Adrenal gland (tissue), 12 donors: Measurements from ENCODE around the gene LRRC14B. TPM values are rescaled to one million over a fixed set of nuclear protein-coding genes. Genes with fewer than 3 reads are reported as not detected.
A peak's percentile ranks its signal among the peaks of the same experiment; 100 is the strongest.
"Not testable (repeated sequence)": the region's sequence is repeated elsewhere in the genome, so short reads cannot be mapped to it uniquely, and the experiment has no call there.

ENCODE experiments used
- DNase-seq, 7 donors: peaks; one replicate each; pipeline ENCODE4 v3.0.0-alpha.2; 2019 to 2020
- H3K27ac ChIP-seq, 5 donors: fragments of 200-600 bp; sonication (generic) in 4 of 5; 1 replicate in 3 of 5; 2 replicates in 2 of 5; pipeline versions ENCODE4 v1.5.1 to v1.8.0; 2016 to 2020; ENCODE audit warnings: mild to moderate bottlenecking in 1 of 5
- H3K27me3 ChIP-seq: fragments of 200-600 bp; 2 replicates; pipeline ENCODE4 v1.8.0; 2021
- H3K36me3 ChIP-seq, 2 donors: fragments of 200-600 bp; replicated peaks in 1 of 2; 1 replicate in 1 of 2; 2 replicates in 1 of 2; pipeline versions ENCODE4 v1.5.1 to v1.8.0; 2018 to 2022
- H3K4me1 ChIP-seq, 2 donors: fragments of 200-600 bp; replicated peaks in 1 of 2; 1 replicate in 1 of 2; 2 replicates in 1 of 2; pipeline versions ENCODE4 v1.5.1 to v1.8.0; 2018 to 2021
- H3K4me3 ChIP-seq, 4 donors: fragments of 200-600 bp; sonication (generic) in 3 of 4; one replicate each; pipeline ENCODE4 v1.5.1; 2016 to 2018
- H3K9me3 ChIP-seq, 3 donors: fragments of 200-600 bp; sonication (generic) in 1 of 3; replicated peaks in 1 of 3; 1 replicate in 2 of 3; 2 replicates in 1 of 3; pipeline versions ENCODE4 v1.5.1 to v1.8.0; 2016 to 2021
- CTCF ChIP-seq, 6 experiments: fragments of 450-650 bp in 4 of 6; fragments of 200-600 bp in 2 of 6; sonication (generic) in 1 of 6; IDR thresholded peaks; 1 replicate in 5 of 6; 2 replicates in 1 of 6; pipeline versions ENCODE4 v1.5.1 to v1.8.0; 2016 to 2021; ENCODE audit warnings: antibody characterized with exemption in 6 of 6, mild to moderate bottlenecking in 2 of 6, moderate library complexity in 1 of 6
- POLR2A ChIP-seq, 2 donors: fragments of 450-650 bp; IDR thresholded peaks; one replicate each; pipeline ENCODE4 v1.6.1; 2017; ENCODE audit warnings: antibody characterized with exemption in 2 of 2, mild to moderate bottlenecking in 2 of 2, moderate library complexity in 1 of 2
- WGBS, 4 donors: extraction: QIAGEN DNeasy Blood & Tissue Kit in 2 of 4; methylation state at CpG; one replicate each; pipeline versions ENCODE4 v1.1.5 to v1.1.7; 2013 to 2017; 5-methylcytosine and 5-hydroxymethylcytosine counted together
- intact Hi-C, 2 donors: fragments of 100-400 bp; cut with DNase I; formaldehyde crosslinking; loops; one replicate each; pipeline versions ENCODE4 v1.14.1 to v1.15.0; 2022 to 2023
- polyA plus RNA-seq, 3 donors: library from polyadenylated mRNA; stranded (reverse); fragments of 200-250 nt in 2 of 3; fragments of 350-450 nt in 1 of 3; fragmentation: Illumina TruSeq in 1 of 3; extraction: RNeasy Lipid Tissue Mini Kit (QIAGEN cat#74804) in 1 of 3; gene quantifications; one replicate each; pipeline ENCODE4 v1.2.3, GENCODE V29; 2013 to 2014
- total RNA-seq, 9 donors: library from RNA; depleted of rRNA in 4 of 9; stranded (reverse); fragments of >200 nt in 4 of 9; fragments of 120-200 nt in 1 of 9; fragmentation: NEBNext Ultra II Directional in 1 of 9; extraction: Animal tissue kit (Norgen Biotek cat#: 25700) in 1 of 9; gene quantifications; one replicate each; pipeline versions ENCODE4 v1.1.0 to v1.2.4, GENCODE V29; 2013 to 2023
- donor health status: healthy with polysubstance abuse.
- donor health status: Bipolar disorder and iron deficiency.
- donor health status: DM: yes; HTN: yes; CAD: no.
- donor health status: DM: no; HTN: no; CAD: no.
- donor health status: DM: no; HTN: no; CAD: no.
- donor health status: DM: yes; HTN: yes; CAD: no.

The LRRC14B gene
- total and polyA plus RNA-seq, 12 donors = 0.11 TPM; not detected in 11

GRCh38 chr5:163841-164240 lies 27.5 kb upstream of the LRRC14B start:
- DNase-seq = peak in 1 of 7 donors; percentile 1
- Histone ChIP-seq H3K27ac (no peak overlapping the region), H3K9me3 (no peaks in the 10 kb centered on the region), H3K4me3 (no peak overlapping the region), H3K27me3 (no peaks in the 10 kb centered on the region), H3K4me1 (no peaks in the 10 kb centered on the region), H3K36me3 (no peaks in the 10 kb centered on the region)
- intact Hi-C loops = no loop called here
- 85 to 98% (median 91%) methylated on average over 5 to 13 of the region's 13 CpGs for WGBS, 4 donors
- no peak for TF ChIP-seq CTCF (IDR thresholded peaks at IDR 0.05)

DNA sequence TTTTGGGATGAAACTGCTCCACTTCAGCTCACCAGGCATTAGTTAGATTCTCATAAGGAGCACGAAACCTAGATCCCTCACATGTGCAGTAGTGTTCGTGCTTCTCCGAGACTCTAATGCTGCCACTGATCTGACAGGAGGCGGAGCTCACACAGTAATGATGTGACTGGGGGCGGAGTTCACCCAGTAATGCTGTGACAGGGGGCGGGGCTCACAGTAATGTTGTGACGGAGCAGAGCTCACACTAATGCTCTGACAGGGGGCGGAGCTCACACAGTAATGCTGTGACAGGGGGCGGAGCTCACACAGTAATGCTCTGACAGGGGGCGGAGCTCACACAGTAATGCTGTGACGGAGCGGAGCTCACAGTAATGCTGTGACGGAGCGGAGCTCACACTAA lies 27.1 kb upstream of the LRRC14B start:
- H3K9me3 ChIP-seq = no peaks in the 10 kb centered on the region
- WGBS, 4 donors = 60 to 94% (median 86%) methylated on average over 5 to 14 of the region's 14 CpGs
- intact Hi-C loops = no loop called here
- H3K36me3 ChIP-seq = no peaks in the 10 kb centered on the region
- H3K4me3 ChIP-seq = no peak overlapping the region
- no peaks in the 10 kb centered on the region for H3K27me3 ChIP-seq
- no peak for TF ChIP-seq CTCF (IDR thresholded peaks at IDR 0.05)
- no peak for TF ChIP-seq POLR2A (IDR thresholded peaks at IDR 0.05)
- peak in 1 of 7 donors; percentile 2 for DNase-seq
- H3K27ac ChIP-seq = no peak overlapping the region
- H3K4me1 ChIP-seq = no peaks in the 10 kb centered on the region

DNA sequence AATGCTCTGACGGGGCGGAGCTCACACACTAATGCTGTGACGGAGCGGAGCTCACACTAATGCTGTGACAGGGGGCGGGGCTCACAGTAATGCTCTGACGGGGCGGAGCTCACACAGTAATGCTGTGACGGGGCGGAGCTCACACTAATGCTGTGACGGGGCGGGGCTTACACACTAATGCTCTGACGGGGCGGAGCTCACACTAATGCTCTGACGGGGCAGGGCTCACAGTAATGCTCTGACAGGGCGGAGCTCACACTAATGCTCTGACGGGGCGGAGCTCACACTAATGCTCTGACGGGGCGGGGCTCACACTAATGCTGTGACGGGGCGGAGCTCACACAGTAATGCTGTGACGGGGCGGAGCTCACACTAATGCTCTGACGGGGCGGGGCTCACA lies 26.5 kb upstream of the LRRC14B start:
- peak in 1 of 7 donors; percentile 1 for DNase-seq
- H3K27ac ChIP-seq, H3K4me1 ChIP-seq, H3K9me3 ChIP-seq, H3K4me3 ChIP-seq, H3K36me3 ChIP-seq, H3K27me3 ChIP-seq, intact Hi-C loops: not testable (repeated sequence)
- 74 to 91% (median 81%) methylated on average over 9 to 22 of the region's 25 CpGs; no CpG with 5 or more reads in 1 of the 4 donors for WGBS, 4 donors

DNA sequence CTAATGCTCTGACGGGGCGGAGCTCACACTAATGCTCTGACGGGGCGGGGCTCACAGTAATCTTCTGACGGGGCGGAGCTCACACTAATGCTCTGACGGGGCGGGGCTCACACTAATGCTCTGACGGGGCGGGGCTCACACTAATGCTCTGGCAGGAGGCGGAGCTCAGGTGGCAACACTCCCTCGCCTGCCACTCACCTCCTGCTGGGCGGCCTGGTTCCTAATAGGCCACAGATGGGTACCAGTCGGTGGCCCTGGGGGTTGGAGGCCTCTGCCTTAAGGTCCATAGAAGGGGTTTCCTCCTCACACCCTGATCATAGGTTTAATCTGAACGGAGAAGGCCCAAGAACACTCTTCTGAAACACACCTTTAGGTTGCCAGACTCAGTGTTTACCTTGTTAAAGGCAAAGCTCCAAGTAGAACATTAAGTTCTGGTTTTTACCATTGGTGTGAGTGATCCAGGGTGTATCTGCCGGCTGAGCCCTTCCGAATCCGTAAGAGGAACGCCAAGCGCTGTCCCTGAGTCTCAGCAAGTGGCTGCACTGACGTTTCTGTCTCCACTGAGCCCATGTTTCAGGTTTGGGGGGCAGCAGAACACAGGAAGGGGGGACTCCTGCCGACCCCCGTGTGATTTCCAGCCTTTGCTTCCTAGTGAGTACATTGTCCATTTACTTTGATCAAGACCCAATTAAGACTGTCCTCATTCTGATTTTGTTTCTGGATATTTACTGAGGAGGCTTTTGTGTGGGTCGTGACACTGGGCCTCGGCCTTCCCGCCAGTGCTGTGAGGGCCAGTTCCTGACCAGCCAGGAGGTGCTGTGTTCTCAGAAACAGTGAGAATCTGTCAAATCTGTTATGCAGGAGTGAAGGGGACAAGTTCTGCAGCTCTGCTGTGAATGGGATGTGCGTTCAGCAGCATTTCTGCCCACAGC lies 24.6 kb upstream of the LRRC14B start:
- Histone ChIP-seq H3K27ac (no peak overlapping the region), H3K9me3 (no peaks in the 10 kb centered on the region), H3K36me3 (no peaks in the 10 kb centered on the region), H3K27me3 (no peaks in the 10 kb centered on the region), H3K4me3 (no peak overlapping the region), H3K4me1 (no peaks in the 10 kb centered on the region)
- DNase-seq = peak in 2 of 7 donors; percentile 2 to 5
- intact Hi-C loops = no loop called here
- TF ChIP-seq CTCF (IDR thresholded peaks at IDR 0.05) = no peak
- no peak for TF ChIP-seq POLR2A (IDR thresholded peaks at IDR 0.05)
- WGBS, 4 donors = 85 to 94% (median 89%) methylated on average over 10 to 24 of the region's 27 CpGs

DNA sequence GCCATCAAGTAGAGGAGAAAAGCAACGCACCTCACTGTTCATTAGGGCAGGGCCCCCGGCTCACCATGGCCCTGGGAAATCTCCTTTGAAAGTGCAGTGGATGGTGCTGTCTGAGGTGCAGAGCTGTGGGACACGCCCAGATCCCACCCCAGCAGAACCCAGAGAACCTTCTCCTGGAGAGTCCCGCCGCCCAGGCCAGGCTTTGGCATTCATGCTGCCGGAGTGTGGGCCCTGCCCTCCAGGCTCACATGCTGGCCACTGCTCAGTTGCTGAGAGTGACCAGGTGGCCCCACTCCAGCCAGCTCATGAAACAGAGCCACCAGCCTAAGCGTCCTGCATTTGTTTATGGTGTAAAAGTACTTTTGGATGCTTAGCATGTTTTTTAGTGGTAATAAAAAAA lies 23.8 kb upstream of the LRRC14B start:
- DNase-seq = peak in 3 of 7 donors; percentile 1 to 4 (median 4)
- Histone ChIP-seq H3K27me3 (no peaks in the 10 kb centered on the region), H3K4me1 (no peaks in the 10 kb centered on the region), H3K4me3 (no peak overlapping the region), H3K27ac (no peak overlapping the region), H3K9me3 (no peaks in the 10 kb centered on the region), H3K36me3 (no peaks in the 10 kb centered on the region)
- no peak for TF ChIP-seq POLR2A (IDR thresholded peaks at IDR 0.05)
- no peak for TF ChIP-seq CTCF (IDR thresholded peaks at IDR 0.05)
- intact Hi-C loops = no loop called here
- 89 to 94% (median 92%) methylated on average over 3 to 7 of the region's 7 CpGs for whole genome bisulfite sequencing, 4 donors
